SH-SY5Y (cell line): ENCODE measurements around the gene SPINK5.

Experiments
- GATA2 ChIP-seq: IDR thresholded peaks from 2 replicates; pipeline ENCODE4 v1.6.1; 2011; ENCODE audit warnings: mild to moderate bottlenecking, low read depth, low read length
- GATA3 ChIP-seq: IDR thresholded peaks from 2 replicates; pipeline ENCODE4 v1.6.1; 2011; ENCODE audit warnings: low read depth, mild to moderate bottlenecking, low read length, moderate library complexity

DNA sequence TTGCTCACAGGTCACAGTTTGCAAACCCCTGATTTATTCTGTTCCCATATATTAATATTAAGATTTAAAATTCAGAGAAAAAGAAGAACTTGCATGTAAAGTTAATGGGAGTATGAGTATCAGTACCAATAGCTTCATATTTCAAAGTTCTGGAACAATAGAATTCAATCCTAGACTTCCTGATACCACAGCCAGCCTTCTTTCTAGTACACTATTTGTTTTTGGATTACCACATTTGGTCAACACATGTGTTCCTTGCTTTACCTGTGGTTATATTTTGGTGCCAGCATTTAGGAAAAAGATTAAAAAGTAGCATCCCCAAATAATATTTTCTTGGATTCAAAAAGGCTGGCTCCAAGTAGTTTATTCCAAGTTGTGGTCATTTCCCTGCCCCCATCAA lies 49.5 kb downstream of the SPINK5 start:
- TF ChIP-seq GATA3 (no peak), GATA2 (no peak)
